Coronary artery (tissue), 2 donors: ENCODE measurements around the gene CCDC126.

Experiments
- DNase-seq: peaks from one replicate; pipeline ENCODE4 v3.0.0-alpha.2; 2017; ENCODE audit warnings: low spot score
- H3K27ac ChIP-seq, 2 donors: fragments of 200-600 bp; sonication (generic); one replicate each; pipeline ENCODE4 v1.5.1; 2016 to 2019
- H3K4me3 ChIP-seq: fragments of 200-600 bp; sonication (generic); 2 replicates; pipeline ENCODE4 v1.5.1; 2016; ENCODE audit warnings: mild to moderate bottlenecking, moderate library complexity
- TF ChIP-seq, protein P1 (sequence below): fragments of 200-600 bp; sonication (generic); IDR thresholded peaks from one replicate; pipeline ENCODE4 v1.5.1; 2019; ENCODE audit warnings: antibody characterized with exemption

Gene CCDC126

DNA sequence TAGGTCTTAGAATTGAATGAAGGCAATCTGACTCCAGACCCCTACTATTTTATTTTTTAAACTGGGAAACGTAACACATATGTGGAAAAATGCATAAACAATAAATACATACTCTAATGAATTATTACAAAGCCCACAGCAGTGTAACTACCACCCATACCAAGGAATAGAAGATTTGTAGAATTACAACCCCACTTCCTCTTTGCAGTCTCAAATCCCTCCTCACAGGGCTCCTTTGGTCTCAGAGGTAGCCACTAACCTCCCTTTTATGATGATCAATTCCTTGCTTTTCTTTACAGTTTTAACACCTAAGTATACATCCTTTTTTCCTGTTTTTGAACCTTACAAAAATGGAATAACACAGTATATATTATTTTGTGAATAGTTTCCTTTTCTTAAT is 6.7 kb upstream of the CCDC126 start:
- Histone ChIP-seq H3K4me3 (no peak overlapping the region), H3K27ac (no peak overlapping the region)
- no peak for DNase-seq
- TF ChIP-seq, protein P1, sequence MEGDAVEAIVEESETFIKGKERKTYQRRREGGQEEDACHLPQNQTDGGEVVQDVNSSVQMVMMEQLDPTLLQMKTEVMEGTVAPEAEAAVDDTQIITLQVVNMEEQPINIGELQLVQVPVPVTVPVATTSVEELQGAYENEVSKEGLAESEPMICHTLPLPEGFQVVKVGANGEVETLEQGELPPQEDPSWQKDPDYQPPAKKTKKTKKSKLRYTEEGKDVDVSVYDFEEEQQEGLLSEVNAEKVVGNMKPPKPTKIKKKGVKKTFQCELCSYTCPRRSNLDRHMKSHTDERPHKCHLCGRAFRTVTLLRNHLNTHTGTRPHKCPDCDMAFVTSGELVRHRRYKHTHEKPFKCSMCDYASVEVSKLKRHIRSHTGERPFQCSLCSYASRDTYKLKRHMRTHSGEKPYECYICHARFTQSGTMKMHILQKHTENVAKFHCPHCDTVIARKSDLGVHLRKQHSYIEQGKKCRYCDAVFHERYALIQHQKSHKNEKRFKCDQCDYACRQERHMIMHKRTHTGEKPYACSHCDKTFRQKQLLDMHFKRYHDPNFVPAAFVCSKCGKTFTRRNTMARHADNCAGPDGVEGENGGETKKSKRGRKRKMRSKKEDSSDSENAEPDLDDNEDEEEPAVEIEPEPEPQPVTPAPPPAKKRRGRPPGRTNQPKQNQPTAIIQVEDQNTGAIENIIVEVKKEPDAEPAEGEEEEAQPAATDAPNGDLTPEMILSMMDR, result no peak

DNA sequence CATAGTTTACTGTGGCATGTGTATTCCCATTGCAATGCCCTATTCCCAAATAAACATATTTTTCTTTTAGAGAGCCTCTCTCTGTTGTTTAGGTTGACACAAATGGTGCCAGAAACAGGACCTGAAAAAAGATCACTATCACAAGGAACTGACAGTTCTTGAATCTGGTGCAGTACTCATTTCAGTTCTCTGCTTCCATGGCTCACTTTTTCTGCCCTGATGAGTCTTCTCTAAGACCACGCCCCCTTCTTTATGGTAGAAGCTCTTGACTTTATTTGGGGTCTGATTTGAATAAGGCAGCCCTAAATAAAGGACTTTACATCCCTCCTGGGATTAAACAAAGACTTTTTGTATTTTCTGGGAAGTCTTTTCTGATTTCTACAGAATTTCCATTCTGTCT is 3.5 kb upstream of the CCDC126 start:
- H3K4me3 ChIP-seq, result no peak overlapping the region
- TF ChIP-seq, protein P1, result no peak

GRCh38 chr7:23594879-23595604 is 2.1 kb upstream of the CCDC126 start:
- H3K4me3 ChIP-seq, result no peak overlapping the region
- TF ChIP-seq, protein P1, result no peak
- no peak for DNase-seq
- H3K27ac ChIP-seq, result no peak overlapping the region

More for the DNA sequence above, 3.5 kb upstream of the CCDC126 start:
- DNase-seq, result no peak
- no peak overlapping the region for H3K27ac ChIP-seq

GRCh38 chr7:23598296-23598695 is 1.1 kb downstream of the CCDC126 start:
- no peak for DNase-seq
- peak overlapping the region; percentile 98 for H3K4me3 ChIP-seq
- TF ChIP-seq, protein P1, result no peak
- peak overlapping the region; percentile 96 to 100 for H3K27ac ChIP-seq

- DNase-seq, result no peak
- TF ChIP-seq, protein P1, result no peak
- Histone ChIP-seq H3K27ac (no peak overlapping the region), H3K4me3 (no peak overlapping the region)
These were observed 3.1 kb downstream of the CCDC126 start for GRCh38 chr7:23600236-23600635.

DNA sequence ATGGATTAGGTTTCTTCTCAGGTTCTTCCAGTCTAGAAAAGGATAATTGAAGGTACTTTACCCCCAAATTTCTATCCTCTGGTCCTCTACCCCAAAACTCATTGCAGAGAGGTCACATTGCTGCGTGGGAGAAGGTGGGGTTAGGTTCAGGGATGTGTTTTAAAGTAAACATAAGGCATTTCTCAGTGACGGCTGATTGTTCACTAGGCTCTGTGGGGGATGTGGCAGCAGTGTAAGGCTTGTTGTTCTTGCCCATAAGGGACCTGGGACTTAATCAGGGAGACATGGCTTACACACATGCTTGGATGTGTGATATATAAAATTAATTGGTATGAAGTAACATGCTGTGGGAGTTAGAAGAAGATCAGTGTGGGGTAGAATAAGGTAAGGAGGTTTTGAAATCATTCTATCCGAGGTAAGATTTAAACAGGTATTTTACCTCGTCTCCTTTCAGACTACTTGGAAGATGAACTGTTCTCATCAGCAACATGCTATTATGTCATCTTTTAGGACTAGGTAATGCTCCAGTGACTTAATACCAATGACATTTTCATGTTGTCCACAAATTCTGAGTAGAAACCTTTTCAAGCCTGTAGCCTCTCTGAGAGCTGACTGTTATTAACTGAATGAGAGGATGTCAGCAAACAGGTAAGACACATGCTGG is 6.6 kb downstream of the CCDC126 start:
- TF ChIP-seq, protein P1, result no peak
- H3K4me3 ChIP-seq, result no peak overlapping the region
- no peak for DNase-seq
- H3K27ac ChIP-seq, result no peak overlapping the region

- H3K4me3 ChIP-seq, result no peak overlapping the region
- DNase-seq, result no peak
- no peak overlapping the region for H3K27ac ChIP-seq
- TF ChIP-seq, protein P1, result no peak
These were observed 7.1 kb downstream of the CCDC126 start for GRCh38 chr7:23604296-23604640.
